ENCODE results near the gene NEB. TPM values are rescaled to one million over a fixed set of nuclear protein-coding genes. Genes with fewer than 3 reads are reported as not detected.

The NEB gene
- total RNA-seq, 2 donors from 2014 or later: 61.1 to 136 TPM

GRCh38 chr2:151720521-151720920 is 13.8 kb downstream of the NEB start:
- H3K27ac ChIP-seq: no peak overlapping the region
- no peak for TF ChIP-seq CTCF (IDR thresholded peaks at IDR 0.05)

GRCh38 chr2:151718796-151719195 is 15.5 kb downstream of the NEB start:
- no peaks in the 10 kb centered on the region for H3K36me3 ChIP-seq
- H3K27me3 ChIP-seq: no peaks in the 10 kb centered on the region
- H3K27ac ChIP-seq: no peak overlapping the region
- H3K4me1 ChIP-seq: no peaks in the 10 kb centered on the region
- H3K9me3 ChIP-seq: no peaks in the 10 kb centered on the region
- no peak for TF ChIP-seq CTCF (IDR thresholded peaks at IDR 0.05)
- no peak overlapping the region for H3K4me3 ChIP-seq
- DNase-seq (ENCODE audit: low spot score): no peak

More at GRCh38 chr2:151720521-151720920, 13.8 kb downstream of the NEB start:
- Histone ChIP-seq H3K36me3 (no peaks in the 10 kb centered on the region), H3K9me3 (no peaks in the 10 kb centered on the region), H3K4me3 (no peak overlapping the region), H3K4me1 (no peaks in the 10 kb centered on the region), H3K27me3 (no peaks in the 10 kb centered on the region)
- DNase-seq (ENCODE audit: low spot score): no peak

- no peak overlapping the region for H3K4me3 ChIP-seq
- no peaks in the 10 kb centered on the region for H3K9me3 ChIP-seq
- no peak for DNase-seq (ENCODE audit: low spot score)
- H3K27me3 ChIP-seq: no peaks in the 10 kb centered on the region
- H3K36me3 ChIP-seq: no peaks in the 10 kb centered on the region
- no peak overlapping the region for H3K27ac ChIP-seq
- H3K4me1 ChIP-seq: no peaks in the 10 kb centered on the region
- TF ChIP-seq CTCF (IDR thresholded peaks at IDR 0.05): no peak
These were observed 16.0 kb downstream of the NEB start for GRCh38 chr2:151718247-151718646.

- no peak for TF ChIP-seq CTCF (IDR thresholded peaks at IDR 0.05)
These were observed 17.6 kb downstream of the NEB start for GRCh38 chr2:151716721-151717120.

GRCh38 chr2:151713291-151713903 is 20.9 kb downstream of the NEB start:
- H3K9me3 ChIP-seq: no peaks in the 10 kb centered on the region
- DNase-seq (ENCODE audit: low spot score): no peak
- no peak overlapping the region for H3K4me3 ChIP-seq
- H3K27ac ChIP-seq: no peak overlapping the region
- H3K4me1 ChIP-seq: no peaks in the 10 kb centered on the region
- no peaks in the 10 kb centered on the region for H3K27me3 ChIP-seq
- no peak for TF ChIP-seq CTCF (IDR thresholded peaks at IDR 0.05)
- no peaks in the 10 kb centered on the region for H3K36me3 ChIP-seq

More at GRCh38 chr2:151716721-151717120, 17.6 kb downstream of the NEB start:
- Histone ChIP-seq H3K9me3 (no peaks in the 10 kb centered on the region), H3K27ac (no peak overlapping the region), H3K4me3 (no peak overlapping the region), H3K4me1 (no peaks in the 10 kb centered on the region), H3K36me3 (no peaks in the 10 kb centered on the region), H3K27me3 (no peaks in the 10 kb centered on the region)
- no peak for DNase-seq (ENCODE audit: low spot score)

- H3K27me3 ChIP-seq: no peaks in the 10 kb centered on the region
- no peaks in the 10 kb centered on the region for H3K9me3 ChIP-seq
- H3K4me3 ChIP-seq: no peak overlapping the region
- no peak for DNase-seq (ENCODE audit: low spot score)
- TF ChIP-seq CTCF (IDR thresholded peaks at IDR 0.05): no peak
- no peaks in the 10 kb centered on the region for H3K4me1 ChIP-seq
- H3K36me3 ChIP-seq: peaks cover 9% of the 10 kb centered on the region
- H3K27ac ChIP-seq: no peak overlapping the region
These were observed 23.3 kb downstream of the NEB start for GRCh38 chr2:151711025-151711424.

Data from right atrium auricular region (tissue), 2 donors.